HG02981 (cell line): ENCODE data around the gene HOXA4.

Experiments
- ATAC-seq: cut with Tn5 transposase; IDR thresholded peaks from one replicate; pipeline ENCODE4 v1.9.1; 2021; ENCODE audit warnings: mild to moderate bottlenecking, moderate library complexity; ENCODE audit not compliant: unreplicated experiment

Gene HOXA4

GRCh38 chr7:27169658-27170425, 39.3 kb upstream of the HOXA4 start:
- ATAC-seq = no peak

GRCh38 chr7:27168265-27168947, 37.8 kb upstream of the HOXA4 start:
- no peak for ATAC-seq

- ATAC-seq = no peak
These were observed 37.3 kb upstream of the HOXA4 start for GRCh38 chr7:27167916-27168264.

GRCh38 chr7:27166531-27167505, 36.3 kb upstream of the HOXA4 start:
- no peak for ATAC-seq

- ATAC-seq = no peak
These were observed 35.5 kb upstream of the HOXA4 start for GRCh38 chr7:27165996-27166530.

- ATAC-seq = no peak
These were observed 34.8 kb upstream of the HOXA4 start, which contains the start of gene HOXA9 for GRCh38 chr7:27165089-27165995. Gene HOXA9, minus strand, starts transcription at chr7:27165537. Its CDS starts 80 bp downstream, at chr7:27165457.

GRCh38 chr7:27164367-27165088, 34.0 kb upstream of the HOXA4 start:
- ATAC-seq = no peak

GRCh38 chr7:27164045-27164366, 33.4 kb upstream of the HOXA4 start:
- no peak for ATAC-seq

GRCh38 chr7:27163288-27164044, 32.9 kb upstream of the HOXA4 start:
- ATAC-seq = no peak

GRCh38 chr7:27162561-27163287, 32.2 kb upstream of the HOXA4 start:
- ATAC-seq = no peak

GRCh38 chr7:27161721-27162560, 31.4 kb upstream of the HOXA4 start:
- ATAC-seq = no peak

- no peak for ATAC-seq
These were observed 30.7 kb upstream of the HOXA4 start for GRCh38 chr7:27161214-27161720.

- peak; percentile 43 for ATAC-seq
These were observed 30.1 kb upstream of the HOXA4 start for GRCh38 chr7:27160546-27161213.

- no peak for ATAC-seq
These were observed 29.6 kb upstream of the HOXA4 start for GRCh38 chr7:27160145-27160545.

- no peak for ATAC-seq
These were observed 28.9 kb upstream of the HOXA4 start for GRCh38 chr7:27159266-27160144.
